ENCODE measurements around the gene NCOA5. TPM values are rescaled to one million over a fixed set of nuclear protein-coding genes. Genes with fewer than 3 reads are reported as not detected.

Gene NCOA5
- total and polyA plus RNA-seq, 7 donors: 10.6 to 39.2 (median 22.4) TPM

GRCh38 chr20:46027245-46027853, 62.4 kb downstream of the NCOA5 start:
- no peak overlapping the region for H3K4me3 ChIP-seq
- H3K36me3 ChIP-seq: no peaks in the 10 kb centered on the region
- 10 to 11% methylated on average over 4 of the region's 4 CpGs for WGBS, 2 donors
- H3K27ac ChIP-seq: no peak overlapping the region
- peaks cover 42 to 100% (median 70%) of the 10 kb centered on the region in 3 donors for H3K27me3 ChIP-seq
- no peak for DNase-seq
- TF ChIP-seq CTCF (IDR thresholded peaks at IDR 0.05): no peak
- TF ChIP-seq POLR2AphosphoS5 (IDR thresholded peaks at IDR 0.05): no peak
- no peak for TF ChIP-seq EP300 (IDR thresholded peaks at IDR 0.05)
- TF ChIP-seq POLR2A (IDR thresholded peaks at IDR 0.05): no peak
- intact Hi-C loops (cut with DNase I): no loop called here
- no peaks in the 10 kb centered on the region for H3K9me3 ChIP-seq
- H3K4me1 ChIP-seq: peaks cover 0 to 15% (median 11%) of the 10 kb centered on the region in 4 donors

DNA sequence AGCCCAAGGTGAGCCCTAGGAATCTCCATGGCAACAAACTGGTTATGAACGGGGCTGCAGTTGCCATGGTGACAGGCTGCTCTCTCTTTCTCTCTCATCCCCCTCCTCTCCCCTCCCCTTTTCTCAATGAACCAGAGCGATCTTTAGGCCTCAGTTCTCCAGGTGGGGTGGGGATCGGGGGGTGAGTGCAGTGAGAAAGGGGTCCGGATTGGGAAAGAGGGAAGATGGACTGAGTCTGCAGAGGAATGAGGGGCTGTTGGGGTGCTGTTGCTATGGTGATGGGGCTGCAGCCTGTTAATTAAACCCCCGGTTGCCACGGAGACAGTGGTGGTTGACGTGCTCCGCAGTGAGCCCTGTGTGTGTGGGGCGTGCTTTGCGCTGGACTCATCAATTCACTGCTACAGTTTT, 64.4 kb downstream of the NCOA5 start:
- WGBS, 2 donors: 59 to 63% methylated on average over 10 of the region's 10 CpGs
- no peak for TF ChIP-seq POLR2AphosphoS5 (IDR thresholded peaks at IDR 0.05)
- no peak for TF ChIP-seq EP300 (IDR thresholded peaks at IDR 0.05)
- TF ChIP-seq CTCF (IDR thresholded peaks at IDR 0.05): no peak
- TF ChIP-seq POLR2A (IDR thresholded peaks at IDR 0.05): no peak
- no peaks in the 10 kb centered on the region for H3K36me3 ChIP-seq
- peaks cover 35 to 100% (median 70%) of the 10 kb centered on the region in 3 donors for H3K27me3 ChIP-seq
- H3K9me3 ChIP-seq: no peaks in the 10 kb centered on the region
- no peak overlapping the region for H3K4me3 ChIP-seq
- no peak overlapping the region for H3K27ac ChIP-seq
- DNase-seq: no peak
- peaks cover 0 to 19% (median 17%) of the 10 kb centered on the region in 4 donors for H3K4me1 ChIP-seq
- intact Hi-C loops (cut with DNase I): no loop called here

GRCh38 chr20:46023999-46024398, 65.8 kb downstream of the NCOA5 start:
- no peak for DNase-seq
- Histone ChIP-seq H3K4me1 (peaks cover 0 to 19% (median 17%) of the 10 kb centered on the region in 4 donors), H3K36me3 (no peaks in the 10 kb centered on the region), H3K27me3 (peaks cover 28 to 100% (median 67%) of the 10 kb centered on the region in 3 donors), H3K9me3 (no peaks in the 10 kb centered on the region), H3K27ac (no peak overlapping the region), H3K4me3 (no peak overlapping the region)
- TF ChIP-seq POLR2A (IDR thresholded peaks at IDR 0.05) (no peak), EP300 (IDR thresholded peaks at IDR 0.05) (no peak), POLR2AphosphoS5 (IDR thresholded peaks at IDR 0.05) (no peak), CTCF (IDR thresholded peaks at IDR 0.05) (no peak)
- intact Hi-C loops (cut with DNase I): loop anchor here (1.0 to 5.0 kb wide), 3 partner anchors 63 to 323 kb away; no protein-coding TSS in a partner anchor
- WGBS, 2 donors: 49 to 67% methylated on average over 4 of the region's 4 CpGs

DNA sequence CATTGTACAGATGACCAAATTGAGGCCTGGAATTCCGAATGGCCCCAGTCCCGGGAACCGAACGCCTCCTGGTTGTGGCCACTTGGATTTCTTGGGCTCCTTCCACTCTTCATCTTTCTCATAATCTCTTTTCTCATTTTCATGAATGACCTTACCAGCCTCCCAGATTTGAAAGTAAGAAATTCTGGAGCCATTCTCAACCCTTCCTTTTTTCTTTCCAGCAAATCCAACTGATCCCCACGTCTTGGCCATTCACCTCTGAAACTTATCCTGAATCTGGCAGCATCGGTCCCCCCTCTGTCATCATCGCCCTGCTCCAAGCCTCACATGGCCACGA, 66.6 kb downstream of the NCOA5 start:
- Histone ChIP-seq H3K27me3 (peaks cover 23 to 99% (median 62%) of the 10 kb centered on the region in 3 donors), H3K27ac (no peak overlapping the region), H3K9me3 (no peaks in the 10 kb centered on the region), H3K36me3 (no peaks in the 10 kb centered on the region), H3K4me1 (peaks cover 0 to 19% (median 17%) of the 10 kb centered on the region in 4 donors), H3K4me3 (no peak overlapping the region)
- DNase-seq: no peak
- WGBS, 2 donors: 32 to 36% methylated on average over 8 of the region's 8 CpGs
- intact Hi-C loops (cut with DNase I): loop anchor here (1.0 to 5.0 kb wide), 3 partner anchors 64 to 324 kb away; no protein-coding TSS in a partner anchor
- TF ChIP-seq CTCF (IDR thresholded peaks at IDR 0.05) (peak in 1 of 4 experiments; percentile 9), POLR2A (IDR thresholded peaks at IDR 0.05) (no peak)
